GM12891 (cell line): Measurements from ENCODE around the gene RAB8A.
A peak's percentile ranks its signal among the peaks of the same experiment; 100 is the strongest.

Experiments
- PAX5 ChIP-seq: IDR thresholded peaks from 2 replicates; pipeline ENCODE4 v1.6.1; 2011; ENCODE audit warnings: low read length, moderate library complexity, mild to moderate bottlenecking; ENCODE audit not compliant: insufficient read depth, severe bottlenecking
- POLR2A ChIP-seq: IDR thresholded peaks from 2 replicates; pipeline ENCODE4 v1.6.1; 2011; ENCODE audit warnings: low read depth, low read length, control low read depth
- POLR2AphosphoS5 ChIP-seq: IDR thresholded peaks from 2 replicates; pipeline ENCODE4 v1.6.1; 2011; ENCODE audit warnings: low read depth, low read length, control low read depth
- POU2F2 ChIP-seq: IDR thresholded peaks from 2 replicates; pipeline ENCODE4 v1.6.1; 2011; ENCODE audit warnings: low read depth, mild to moderate bottlenecking, control low read depth, low read length, moderate library complexity
- SPI1 ChIP-seq: IDR thresholded peaks from 2 replicates; pipeline ENCODE4 v1.6.1; 2011; ENCODE audit warnings: low read depth, low read length, control low read depth
- TAF1 ChIP-seq: IDR thresholded peaks from 2 replicates; pipeline ENCODE4 v1.6.1; 2011; ENCODE audit warnings: low read depth, low read length, control low read depth

- TF ChIP-seq POLR2A (peak; percentile 44; the same call in 1 of the 2 replicates), SPI1 (peak; percentile 99), TAF1 (no peak), POLR2AphosphoS5 (0 out of 2 replicates have a peak, but pooled peaks have one; percentile 43), PAX5 (peak; percentile 46), POU2F2 (peak; percentile 69)
Measured at GRCh38 chr19:16118489-16119033, 6.9 kb downstream of the RAB8A start.
